Activated CD8-positive, alpha-beta memory T cell treated with anti-CD3 and anti-CD28 coated beads for 48 hours (primary cell): Measurements from ENCODE around the gene TXNDC15.
A peak's percentile ranks its signal among the peaks of the same experiment; 100 is the strongest.
"Not testable (repeated sequence)": the region's sequence is repeated elsewhere in the genome, so short reads cannot be mapped to it uniquely, and the experiment has no call there.

Source experiments
- DNase-seq, 3 experiments: peaks; one replicate each; pipeline ENCODE4 v3.0.0-alpha.2; 2020; ENCODE audit warnings: low read depth in 2 of 3, low spot score in 2 of 3

Gene TXNDC15, protein sequence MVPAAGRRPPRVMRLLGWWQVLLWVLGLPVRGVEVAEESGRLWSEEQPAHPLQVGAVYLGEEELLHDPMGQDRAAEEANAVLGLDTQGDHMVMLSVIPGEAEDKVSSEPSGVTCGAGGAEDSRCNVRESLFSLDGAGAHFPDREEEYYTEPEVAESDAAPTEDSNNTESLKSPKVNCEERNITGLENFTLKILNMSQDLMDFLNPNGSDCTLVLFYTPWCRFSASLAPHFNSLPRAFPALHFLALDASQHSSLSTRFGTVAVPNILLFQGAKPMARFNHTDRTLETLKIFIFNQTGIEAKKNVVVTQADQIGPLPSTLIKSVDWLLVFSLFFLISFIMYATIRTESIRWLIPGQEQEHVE

DNA sequence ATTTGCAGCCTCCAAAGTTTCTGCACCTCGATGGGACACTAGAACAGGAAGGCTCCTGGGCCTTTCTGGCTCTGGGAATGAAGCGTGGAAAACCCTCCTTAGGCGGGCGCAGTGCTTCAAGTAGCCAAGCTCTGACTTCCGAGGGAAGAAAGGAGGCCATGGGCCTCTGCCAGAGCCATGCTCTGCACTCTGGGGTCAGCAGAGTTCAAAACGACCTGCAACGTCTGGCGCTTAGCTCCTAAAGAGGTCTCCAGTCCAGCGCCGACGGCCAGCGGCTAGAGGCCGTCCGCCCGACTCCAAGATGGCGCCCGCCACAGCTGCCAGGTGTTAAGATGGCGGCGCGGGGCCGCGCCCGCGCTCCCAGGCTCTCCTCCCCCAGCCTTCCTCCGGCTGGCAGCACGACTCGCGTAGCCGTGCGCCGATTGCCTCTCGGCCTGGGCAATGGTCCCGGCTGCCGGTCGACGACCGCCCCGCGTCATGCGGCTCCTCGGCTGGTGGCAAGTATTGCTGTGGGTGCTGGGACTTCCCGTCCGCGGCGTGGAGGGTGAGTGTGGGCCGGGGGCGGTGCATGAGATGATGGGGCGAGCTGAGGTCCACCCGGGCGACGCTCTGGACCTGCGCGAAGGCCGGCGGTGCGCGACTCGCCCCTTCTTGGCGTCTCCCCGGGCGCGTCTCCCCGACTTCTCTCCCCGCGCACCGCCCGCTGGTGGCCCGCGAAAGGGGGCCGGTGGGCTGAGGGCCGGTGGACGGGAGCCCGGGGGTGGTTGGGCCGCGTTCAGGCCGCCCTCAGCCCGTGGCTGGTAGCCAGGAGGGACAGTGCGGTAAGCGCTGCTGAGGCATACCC is at the start of gene TXNDC15:
Gene TXNDC15, plus strand, starts transcription at position 385 of the 844 bp plus-strand sequence. Its CDS starts 57 bp downstream, at position 442.
- DNase-seq, result peak; percentile 52 to 72 (median 69)

DNA sequence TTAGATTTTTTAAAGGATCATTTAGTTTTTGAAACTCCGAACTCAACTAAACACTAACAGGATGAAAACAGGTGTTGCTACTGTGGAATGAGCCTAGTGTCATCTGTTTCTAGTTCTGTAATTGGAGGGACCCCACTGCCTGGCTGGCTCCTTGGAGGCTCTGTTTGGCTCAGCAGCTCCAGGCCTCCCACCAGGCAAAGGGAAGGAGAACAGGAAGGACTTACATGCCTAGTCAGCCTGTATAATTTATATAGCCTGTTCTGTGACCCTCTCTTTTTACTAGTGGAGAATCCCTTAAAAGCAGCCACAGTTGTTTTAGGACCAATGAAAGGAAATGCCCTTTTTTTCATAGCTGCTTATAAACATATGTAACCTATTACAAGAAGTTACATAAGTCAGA is 49.5 kb upstream of the TXNDC15 start:
- no peak for DNase-seq

DNA sequence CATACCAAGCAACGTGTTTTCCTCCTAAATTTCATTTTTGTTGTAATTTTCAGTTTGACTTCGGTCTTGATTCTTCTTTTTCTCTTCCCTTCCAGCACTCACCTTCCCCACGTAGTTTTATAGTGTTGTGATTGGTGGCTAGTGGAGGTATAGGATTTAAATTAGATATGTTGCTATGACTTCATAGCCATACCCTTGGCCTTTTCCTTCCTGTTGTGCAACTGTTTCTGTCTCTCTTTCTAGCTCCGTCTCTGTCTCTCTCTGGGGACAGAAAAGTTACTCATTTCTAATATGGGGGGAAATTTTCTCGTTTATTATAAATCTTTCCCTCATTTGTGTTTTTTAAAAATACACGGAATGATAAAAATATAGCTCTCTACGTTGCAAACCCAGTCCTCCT is 49.0 kb upstream of the TXNDC15 start:
- no peak for DNase-seq

DNA sequence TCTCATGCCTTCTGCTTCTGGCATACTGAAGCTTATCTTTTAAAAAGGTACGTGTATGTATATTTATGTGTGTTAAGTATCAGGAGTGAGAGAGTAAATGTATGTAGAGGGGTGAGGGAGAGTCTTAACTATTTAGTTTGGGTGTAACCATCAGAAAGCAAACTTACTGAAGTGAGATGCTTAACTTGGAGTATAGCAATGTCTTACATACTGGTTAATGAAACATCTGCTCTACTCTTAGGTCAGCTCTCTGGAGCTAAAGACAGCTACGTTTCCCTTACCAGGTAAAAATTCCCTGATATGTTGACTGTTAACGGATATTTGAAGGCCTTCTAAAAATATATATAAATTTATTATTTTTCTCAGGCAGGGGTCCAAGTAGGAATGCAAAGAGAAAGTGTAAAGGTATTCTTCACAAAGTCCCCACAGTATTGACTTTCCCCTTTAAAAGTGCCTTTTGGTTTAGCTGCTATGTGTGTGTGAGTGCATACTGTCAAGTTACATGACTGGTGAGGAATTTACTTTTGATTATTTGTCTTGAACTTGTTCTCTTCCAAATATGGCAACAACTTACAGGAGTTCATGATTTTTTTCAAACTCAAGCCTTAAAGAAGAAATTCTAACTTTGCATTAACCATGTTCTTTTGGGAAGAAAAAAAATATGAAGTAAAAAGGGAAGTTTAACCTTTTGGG is 40.7 kb upstream of the TXNDC15 start:
- DNase-seq, result no peak

DNA sequence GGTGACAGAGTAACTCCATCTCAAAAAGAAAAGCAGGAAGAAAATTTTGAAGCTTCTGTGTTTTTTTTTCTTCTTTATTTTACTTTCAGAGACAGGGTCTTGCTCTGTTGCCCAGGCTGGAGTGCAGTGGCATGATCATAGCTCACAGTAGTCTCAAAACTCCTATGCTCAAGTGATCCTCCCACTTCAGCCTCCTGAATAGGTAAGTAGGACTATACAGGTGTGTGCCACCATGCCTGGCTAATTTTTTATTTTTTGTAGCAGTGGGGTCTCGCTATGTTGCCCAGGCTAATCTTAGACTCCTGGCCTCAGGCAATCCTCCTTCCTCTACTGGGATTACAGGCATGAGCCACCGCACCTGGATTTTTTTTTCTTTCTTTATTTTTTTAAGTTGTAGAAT is 38.5 kb upstream of the TXNDC15 start:
- no peak for DNase-seq

DNA sequence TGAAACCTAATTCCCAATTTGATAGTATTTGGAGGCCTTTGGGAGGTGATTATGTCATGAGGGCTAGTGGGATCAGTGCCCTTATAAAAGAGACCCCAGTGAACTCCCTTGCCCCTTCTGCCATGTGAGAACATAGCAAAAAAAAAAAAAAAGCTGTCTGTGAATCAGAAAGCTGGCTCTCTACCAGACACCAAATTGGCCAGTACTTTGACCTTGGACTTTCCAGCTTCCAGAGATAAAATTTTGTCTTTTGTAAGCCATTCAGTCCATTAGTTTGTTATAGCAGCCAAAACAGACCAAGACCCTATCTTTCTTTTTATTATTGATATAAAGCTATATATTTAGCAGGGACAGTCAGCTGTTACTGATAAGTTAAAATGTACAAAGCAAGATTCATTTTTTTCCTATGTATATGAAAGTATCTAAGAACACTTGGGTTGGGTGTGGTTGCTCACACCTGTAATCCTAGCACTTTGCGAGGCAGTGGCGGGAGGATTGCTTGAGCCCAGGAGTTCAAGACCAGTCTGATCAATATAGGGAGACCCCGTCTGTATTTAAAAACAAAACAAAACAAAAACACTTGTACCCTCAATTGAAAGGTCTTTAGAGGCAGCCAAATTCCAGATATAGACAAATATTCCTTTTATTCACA is 36.5 kb upstream of the TXNDC15 start:
- no peak for DNase-seq

DNA sequence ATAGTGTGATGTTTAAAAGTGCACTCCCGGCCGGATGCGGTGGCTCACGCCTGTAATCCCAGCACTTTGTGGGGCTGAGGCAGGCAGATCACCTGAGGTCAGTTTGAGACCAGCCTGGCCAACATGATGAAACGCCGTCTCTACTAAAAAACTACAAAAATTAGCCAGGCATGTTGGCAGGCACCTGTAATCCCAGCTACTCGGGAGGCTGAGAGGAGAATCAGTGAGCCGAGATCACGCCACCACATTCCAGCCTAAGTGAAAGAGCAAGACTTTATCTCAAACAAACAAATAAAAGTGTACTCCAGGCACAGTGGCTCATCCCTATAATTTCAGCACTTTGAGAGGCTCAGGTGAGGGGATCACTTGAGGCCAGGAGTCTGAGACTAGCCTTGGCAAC is 35.8 kb upstream of the TXNDC15 start:
- DNase-seq, result not testable (repeated sequence)

DNA sequence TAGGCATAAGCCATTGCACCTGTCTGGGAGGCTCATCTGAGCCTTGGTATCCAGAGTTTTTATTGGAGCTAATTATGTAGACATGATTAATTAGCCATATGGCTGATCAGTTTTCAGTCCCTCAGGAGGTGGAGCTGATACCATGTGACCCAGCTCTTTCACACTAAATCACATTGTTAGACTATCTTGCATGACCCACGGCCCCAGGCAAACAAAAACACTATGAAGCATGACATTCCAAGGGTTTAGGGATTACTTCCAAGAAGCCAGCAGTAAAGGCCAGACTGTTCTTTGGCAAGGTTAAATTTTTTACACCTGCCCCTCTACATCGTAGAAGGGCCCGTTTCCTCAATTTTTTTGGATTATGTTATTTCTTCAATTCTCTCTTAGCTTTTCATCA is 33.4 kb upstream of the TXNDC15 start:
- DNase-seq, result no peak

DNA sequence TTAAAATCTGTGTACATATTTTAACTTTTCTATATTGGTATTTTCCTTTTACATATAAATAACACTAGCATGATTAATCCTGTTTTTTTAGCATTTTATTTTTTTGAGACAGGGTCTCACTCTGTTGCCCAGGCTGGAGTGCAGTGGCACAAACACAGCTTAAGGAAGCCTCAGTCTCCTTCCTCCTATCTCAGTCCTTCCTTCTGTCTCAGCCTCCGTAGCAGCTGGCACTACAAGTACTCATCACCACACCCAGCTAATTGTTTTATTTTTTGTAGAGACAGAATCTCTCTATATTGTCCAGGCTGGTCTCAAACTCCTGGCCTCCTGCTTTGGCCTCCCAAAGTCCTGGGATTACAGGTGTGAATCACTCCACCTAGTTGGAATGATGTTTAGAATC is 29.9 kb upstream of the TXNDC15 start:
- DNase-seq, result no peak

DNA sequence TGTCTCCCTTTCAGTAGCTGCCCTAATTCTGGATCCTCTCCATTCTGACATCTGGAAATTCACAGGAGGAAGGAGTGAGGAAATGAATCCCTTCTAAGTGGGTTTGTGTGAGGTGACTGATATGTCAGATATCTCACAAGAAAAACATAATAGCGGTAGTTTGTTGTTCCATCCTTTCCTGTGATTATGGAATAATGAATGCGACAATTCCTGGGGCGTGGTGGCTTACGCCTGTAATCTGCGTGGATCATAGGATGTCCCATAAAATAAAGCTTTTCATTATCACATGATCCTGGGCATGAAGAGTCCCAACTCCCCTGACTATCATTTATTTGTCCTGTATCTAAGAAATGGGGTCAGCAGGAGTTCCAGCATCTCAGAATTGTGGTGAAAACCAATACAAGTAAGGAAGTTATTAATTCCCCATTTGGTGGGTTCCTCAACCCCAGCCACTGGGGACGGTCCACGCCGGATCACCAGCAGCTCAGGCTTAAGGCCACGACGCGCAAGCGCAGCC is 28.8 kb upstream of the TXNDC15 start:
- DNase-seq, result no peak

DNA sequence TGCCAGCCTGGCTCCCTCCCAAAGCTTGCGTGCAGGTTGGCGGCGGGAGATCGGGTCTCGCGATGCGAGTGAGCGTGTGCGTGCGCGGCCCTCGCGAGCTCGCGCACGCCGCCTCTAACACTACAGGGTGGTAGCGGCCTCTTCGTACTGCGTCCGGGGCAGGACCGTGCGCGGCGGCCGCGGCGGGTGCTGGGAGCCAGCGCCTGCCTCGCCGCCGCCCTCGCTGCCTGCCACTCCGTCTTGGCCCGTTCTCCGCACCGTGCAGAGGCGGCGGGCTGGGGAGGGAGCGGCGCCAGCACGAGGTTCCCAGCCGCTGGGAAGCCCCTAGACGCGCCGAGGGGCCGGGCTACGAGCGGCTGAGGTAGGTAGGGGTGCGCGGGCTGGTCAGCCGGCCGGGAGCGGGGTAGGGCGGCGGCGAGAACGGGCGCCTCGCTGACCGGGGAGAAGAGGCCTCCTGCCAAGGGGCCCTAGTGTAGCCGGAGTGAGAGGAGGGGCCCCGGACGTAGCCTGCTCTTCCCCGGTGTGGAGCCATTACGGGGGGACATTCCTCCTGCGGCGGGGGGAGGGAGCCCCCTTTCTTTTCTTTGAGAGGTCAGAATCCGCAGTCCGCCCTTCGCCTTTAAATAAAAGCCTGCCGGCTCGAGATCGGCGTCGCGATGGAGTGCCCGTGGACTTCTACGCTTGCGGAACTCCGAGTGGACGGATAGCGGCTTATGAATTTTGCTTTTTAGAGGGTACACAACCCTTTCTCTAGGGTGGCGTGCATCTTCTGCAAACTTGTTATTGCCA is 28.1 kb upstream of the TXNDC15 start, which contains the start of gene C5orf24:
Gene C5orf24, plus strand, starts transcription at position 117 of the 789 bp plus-strand sequence. CDS start 8,933 bp downstream, outside the sequence.
- peak; percentile 69 to 85 (median 82) for DNase-seq

DNA sequence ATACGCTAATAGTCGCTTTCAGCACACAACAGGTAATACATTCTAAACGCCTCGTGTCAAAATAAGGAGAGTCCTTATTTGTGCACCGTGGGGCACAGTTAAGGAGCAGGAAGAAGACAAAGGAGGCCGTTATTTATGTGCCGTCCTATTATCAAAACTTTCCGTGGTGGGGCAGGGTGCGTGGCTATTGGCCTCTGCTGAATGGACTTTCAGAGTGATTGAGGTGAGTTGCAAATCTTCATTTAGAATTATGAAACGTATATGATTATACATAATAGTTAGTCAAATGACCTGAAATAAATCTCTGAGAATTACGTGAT is 27.6 kb upstream of the TXNDC15 start:
- DNase-seq, result peak in 2 of 3 experiments; percentile 6 to 12

DNA sequence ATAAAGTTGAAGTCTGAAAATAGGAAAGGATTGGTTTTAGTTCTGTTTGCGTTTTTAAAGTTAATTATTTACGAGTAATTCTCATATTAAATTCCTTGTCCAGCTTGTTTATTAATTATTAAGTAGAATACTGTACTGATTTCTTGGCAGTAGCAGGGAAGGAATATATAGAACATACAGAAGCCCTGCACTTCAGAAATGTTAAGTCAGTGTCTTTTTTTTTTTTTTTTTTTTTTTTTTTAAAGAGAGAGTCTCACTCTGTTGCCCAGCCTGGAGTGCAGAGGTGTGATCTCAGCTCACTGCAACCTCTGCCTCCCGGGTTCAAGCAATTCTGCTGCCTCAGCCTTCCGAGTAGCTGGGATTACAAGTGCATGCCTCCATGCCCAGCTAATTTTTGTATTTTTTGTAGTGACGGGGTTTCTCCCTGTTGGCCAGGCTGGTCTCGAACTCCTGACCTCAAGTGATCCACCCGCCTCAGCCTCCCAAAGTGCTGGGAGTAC is 24.7 kb upstream of the TXNDC15 start:
- DNase-seq, result not testable (repeated sequence)

DNA sequence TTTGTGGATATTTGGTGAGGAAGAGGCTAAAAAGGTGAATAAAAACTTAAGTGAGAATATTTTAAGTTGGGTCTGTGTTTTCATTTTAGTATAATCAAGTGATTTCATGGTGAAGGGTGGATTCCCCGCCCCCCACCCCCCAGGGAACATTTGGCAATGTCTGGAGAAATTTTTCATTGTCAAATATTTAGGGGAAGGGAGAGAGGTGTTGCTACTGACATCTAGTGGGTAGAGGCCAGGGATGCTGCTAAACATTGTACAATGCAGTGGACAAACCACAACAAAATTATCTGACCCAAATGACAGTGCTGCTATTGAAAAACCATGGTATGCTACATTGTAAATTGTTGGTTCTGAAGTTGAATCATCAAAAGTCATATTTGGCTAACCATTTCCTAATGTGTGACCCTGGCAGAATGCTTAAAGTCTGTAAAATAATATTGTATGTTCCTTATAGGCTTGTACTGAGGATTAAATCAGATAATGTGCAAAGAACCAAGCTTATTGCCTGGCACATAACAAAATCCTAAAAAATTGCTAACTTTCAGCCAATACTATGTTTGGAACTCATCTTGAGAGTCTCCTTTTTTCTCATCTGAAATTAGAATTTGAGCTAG is 22.8 kb upstream of the TXNDC15 start:
- DNase-seq, result no peak

DNA sequence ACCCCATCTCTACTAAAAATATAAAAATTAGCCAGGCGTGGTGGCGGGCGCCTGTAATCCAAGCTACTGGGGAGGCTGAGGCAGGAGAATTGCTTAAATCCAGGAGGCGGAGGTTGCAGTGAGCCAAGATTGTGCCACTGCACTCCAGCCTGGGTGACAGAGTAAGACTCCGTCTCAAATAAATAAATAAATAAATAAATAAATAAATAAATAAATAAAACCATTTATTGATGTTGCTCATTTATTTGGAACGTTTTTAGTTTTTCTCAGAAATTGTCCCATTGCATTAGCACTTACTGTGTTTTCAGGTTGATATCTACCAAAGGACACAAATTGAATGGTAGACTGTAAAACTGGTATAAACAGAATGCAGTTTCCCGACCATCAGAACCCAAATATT is 17.7 kb upstream of the TXNDC15 start:
- not testable (repeated sequence) for DNase-seq

DNA sequence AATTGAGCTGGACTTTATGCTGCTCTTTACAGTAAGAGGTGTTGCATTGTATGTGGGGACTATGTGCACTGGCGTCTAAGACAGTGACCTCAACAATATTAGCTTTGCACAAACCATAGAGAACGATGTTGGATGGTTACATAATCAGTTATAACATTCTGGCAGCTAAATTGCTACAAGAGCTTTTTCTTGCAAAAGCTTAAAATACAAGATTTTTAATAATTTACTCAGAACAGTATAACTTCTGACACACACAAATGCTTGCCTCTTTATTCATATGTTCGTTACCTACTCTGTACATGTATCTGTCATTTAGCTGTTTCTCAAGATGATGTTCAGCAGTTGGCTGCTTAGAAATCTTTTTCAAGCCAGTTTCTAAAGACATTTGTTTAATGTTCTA is 16.8 kb upstream of the TXNDC15 start:
- DNase-seq, result no peak

DNA sequence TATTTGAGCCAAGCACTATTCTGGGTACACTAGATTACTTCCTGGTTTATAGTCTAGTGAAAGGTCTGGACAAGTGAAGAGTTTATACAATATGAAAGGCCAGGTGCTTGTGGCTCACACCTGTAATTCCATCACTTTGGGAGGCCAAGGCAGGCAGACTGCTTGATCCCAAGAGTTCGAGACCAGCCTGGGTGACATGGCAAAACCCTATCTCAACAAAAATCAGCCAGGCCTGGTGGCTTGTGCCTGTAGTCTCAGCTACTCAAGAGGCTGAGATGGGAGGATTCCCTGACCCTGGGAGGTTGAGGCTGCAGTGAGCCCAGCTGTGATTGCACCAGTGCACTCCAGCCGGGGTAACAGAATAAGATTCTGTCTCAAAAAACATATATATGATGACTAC is 9.5 kb upstream of the TXNDC15 start:
- no peak for DNase-seq

DNA sequence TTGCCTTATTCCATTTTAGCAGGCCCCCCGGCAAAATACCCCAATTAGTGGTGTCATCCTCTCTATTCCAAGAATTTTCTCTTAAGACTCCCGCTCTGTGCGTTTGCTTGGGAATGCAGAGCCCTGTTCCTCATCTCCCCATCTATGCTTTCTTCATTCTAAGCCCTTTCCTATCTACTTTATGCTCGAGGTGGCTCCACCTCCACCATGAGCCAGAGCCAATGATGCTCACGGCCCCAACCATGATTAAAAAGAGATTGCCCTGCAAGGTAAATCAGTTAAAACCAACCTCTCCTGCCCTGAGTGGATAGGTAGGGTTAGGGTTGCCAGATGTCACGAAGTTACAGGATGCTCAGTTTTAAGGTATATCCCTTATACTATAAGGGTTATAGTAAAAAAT is 677 bp upstream of the TXNDC15 start:
- no peak for DNase-seq

DNA sequence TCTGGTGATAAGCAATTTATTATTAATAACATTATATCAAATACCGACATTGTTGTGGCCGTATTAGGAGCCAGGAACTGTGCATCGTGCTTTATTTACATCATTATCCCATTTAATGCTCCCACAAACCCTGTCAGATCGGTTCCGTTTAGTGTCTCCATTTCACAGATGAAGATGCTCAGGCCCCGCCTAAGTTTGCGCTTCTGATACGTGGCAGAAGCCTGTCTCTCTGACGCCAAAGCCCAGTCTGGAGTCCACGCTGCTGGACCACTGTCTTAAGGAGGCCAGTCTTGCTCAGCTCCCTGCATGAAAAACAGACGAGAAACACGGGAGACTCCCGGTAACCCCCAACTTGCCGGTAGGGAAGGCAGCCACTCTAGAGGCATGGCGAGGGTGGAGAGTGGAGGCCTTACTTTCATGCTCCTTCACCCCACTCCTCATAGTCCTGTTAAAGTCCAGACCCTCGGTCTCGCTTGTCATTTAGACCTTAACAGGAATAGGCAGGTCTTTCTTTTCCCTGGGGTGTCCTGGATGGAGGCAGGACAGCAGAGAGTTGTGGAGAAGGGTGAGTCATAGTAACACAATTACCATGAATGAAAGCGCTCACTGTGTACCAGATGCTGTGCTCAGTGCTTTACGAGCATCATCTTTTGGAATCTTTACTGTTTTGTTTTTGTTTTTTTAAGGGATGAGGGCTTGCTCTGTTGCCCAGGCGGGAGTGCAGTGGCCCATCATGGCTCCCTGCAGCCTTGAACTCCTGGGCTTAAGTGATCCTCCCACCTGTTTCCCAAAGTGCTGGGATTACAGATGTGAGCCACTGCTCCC is 872 bp downstream of the TXNDC15 start:
- DNase-seq, result peak; percentile 7 to 32 (median 29)
